H7 (cell line): ENCODE results near the gene URGCP. TPM values are rescaled to one million over a fixed set of nuclear protein-coding genes. Genes with fewer than 3 reads are reported as not detected.

Source experiments
- DNase-seq: peaks from one replicate; pipeline ENCODE4 v3.0.0; 2012
- H3K27me3 ChIP-seq: 2 replicates; pipeline ENCODE4 v1.6.0; 2011; ENCODE audit warnings: mild to moderate bottlenecking, low read length; ENCODE audit not compliant: control insufficient read depth, insufficient read depth
- H3K36me3 ChIP-seq: replicated peaks from 2 replicates; pipeline ENCODE4 v1.5.1; 2011; ENCODE audit warnings: low read length; ENCODE audit not compliant: control insufficient read depth, insufficient read depth
- H3K4me3 ChIP-seq: 2 replicates; pipeline ENCODE4 v1.5.1; 2011; ENCODE audit warnings: low read depth, mild to moderate bottlenecking, control low read depth, low read length, moderate library complexity; ENCODE audit not compliant: insufficient read depth
- total RNA-seq: library from RNA; depleted of rRNA; stranded (reverse); fragments of >200 nt; shearing (Covaris generic); gene quantifications from 2 replicates; pipeline ENCODE4 v1.2.3, GENCODE V29; 2014; rRNA removed

URGCP gene
- 16.2 and 20.8 TPM in 2 replicates for total RNA-seq

DNA sequence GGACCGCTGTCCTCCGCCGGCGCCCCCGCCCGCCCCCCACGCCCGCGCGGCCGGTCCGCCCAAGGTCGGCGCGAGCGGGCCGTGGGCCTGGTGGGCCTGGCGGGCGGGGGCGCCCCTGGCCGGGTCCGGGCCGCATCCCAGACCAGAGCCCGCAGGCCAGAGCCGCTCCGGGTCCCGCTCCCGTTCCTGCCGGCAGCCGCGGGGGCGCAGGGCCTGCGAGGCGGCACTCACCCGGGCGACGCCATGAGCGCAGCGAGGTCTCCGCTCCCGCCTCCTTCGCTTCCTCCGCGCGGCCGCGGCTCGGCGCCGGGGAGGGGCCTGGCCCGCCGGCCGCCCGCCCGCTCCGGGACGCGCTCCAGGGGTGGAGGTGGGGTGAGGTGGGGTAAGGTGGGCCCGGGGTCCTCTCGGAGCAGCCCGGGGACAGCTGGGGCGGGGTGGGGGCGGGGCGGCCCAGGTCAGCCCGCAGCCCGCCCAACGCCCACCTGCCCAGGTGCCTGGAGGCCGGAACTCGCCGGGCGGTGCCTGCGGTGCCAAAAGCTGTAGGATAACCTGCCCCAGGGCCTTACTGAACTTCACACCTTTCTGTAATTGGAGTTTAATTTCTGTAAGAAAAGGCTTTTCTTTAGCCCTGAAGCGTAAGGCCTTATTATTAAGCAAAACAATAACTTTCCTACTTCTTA is at the start of gene URGCP:
Gene URGCP, minus strand, starts transcription at position 266 of the 680 bp plus-strand sequence. Its CDS starts 21 bp downstream, at position 245.
- no peaks in the 10 kb centered on the region for H3K36me3 ChIP-seq
- H3K4me3 ChIP-seq, result peak within 1 kb of the TSS; percentile 67
- H3K27me3 ChIP-seq, result no peaks in the 10 kb centered on the region
- peak; percentile 89 for DNase-seq

GRCh38 chr7:43956027-43956426 is 49.6 kb upstream of the URGCP start:
- DNase-seq, result no peak
- no peaks in the 10 kb centered on the region for H3K36me3 ChIP-seq
- H3K4me3 ChIP-seq, result no peak overlapping the region
- H3K27me3 ChIP-seq, result no peaks in the 10 kb centered on the region

GRCh38 chr7:43954524-43955228 is 48.3 kb upstream of the URGCP start:
- no peaks in the 10 kb centered on the region for H3K36me3 ChIP-seq
- H3K4me3 ChIP-seq, result no peak overlapping the region
- no peaks in the 10 kb centered on the region for H3K27me3 ChIP-seq
- DNase-seq, result peak; percentile 78

DNA sequence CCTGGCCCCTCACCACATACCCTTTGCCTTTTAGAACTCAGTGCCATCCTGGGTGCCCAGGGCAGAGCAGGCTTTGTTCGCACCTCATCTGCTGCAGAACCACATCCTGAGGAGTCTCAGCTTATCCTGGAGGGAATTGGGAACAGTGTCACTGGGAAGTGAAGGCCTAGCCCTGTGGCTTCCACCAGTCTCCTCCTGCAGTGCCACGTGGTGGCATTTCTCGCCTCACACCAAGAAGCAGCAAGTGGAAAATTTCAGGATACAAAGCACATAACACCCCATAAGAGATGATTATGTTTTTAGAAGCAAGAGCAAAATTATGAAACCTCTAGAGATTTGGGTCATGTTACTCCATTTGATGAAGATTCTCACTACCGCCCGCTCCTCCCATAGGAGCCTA is 46.7 kb upstream of the URGCP start:
- Histone ChIP-seq H3K27me3 (no peaks in the 10 kb centered on the region), H3K36me3 (no peaks in the 10 kb centered on the region), H3K4me3 (no peak overlapping the region)
- DNase-seq, result no peak

- Histone ChIP-seq H3K27me3 (no peaks in the 10 kb centered on the region), H3K36me3 (no peaks in the 10 kb centered on the region), H3K4me3 (no peak overlapping the region)
- DNase-seq, result no peak
Observed at GRCh38 chr7:43952028-43952427, 45.6 kb upstream of the URGCP start.

DNA sequence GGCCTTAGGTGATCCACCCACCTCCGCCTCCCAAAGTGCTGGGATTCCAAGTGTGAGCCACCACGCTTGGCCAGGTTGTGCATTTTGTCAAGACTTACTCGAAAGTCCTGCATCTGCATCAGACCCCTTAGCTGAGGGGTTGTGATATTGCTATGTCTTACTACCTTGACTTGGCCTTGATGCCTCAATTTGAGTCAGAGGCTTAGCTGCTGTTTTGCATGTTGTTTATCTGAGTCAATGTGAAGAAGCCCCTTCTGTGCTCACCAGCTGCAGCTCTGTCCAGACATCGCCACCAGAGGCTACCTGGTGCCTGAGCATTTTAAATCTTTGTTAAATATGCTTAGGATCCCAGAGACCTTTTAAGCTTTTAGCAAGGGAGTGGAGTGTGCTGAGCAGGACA is 37.9 kb upstream of the URGCP start:
- Histone ChIP-seq H3K27me3 (no peaks in the 10 kb centered on the region), H3K36me3 (no peaks in the 10 kb centered on the region), H3K4me3 (no peak overlapping the region)
- DNase-seq, result no peak

GRCh38 chr7:43943417-43944187 is 37.2 kb upstream of the URGCP start:
- Histone ChIP-seq H3K4me3 (no peak overlapping the region), H3K27me3 (no peaks in the 10 kb centered on the region), H3K36me3 (no peaks in the 10 kb centered on the region)
- no peak for DNase-seq

DNA sequence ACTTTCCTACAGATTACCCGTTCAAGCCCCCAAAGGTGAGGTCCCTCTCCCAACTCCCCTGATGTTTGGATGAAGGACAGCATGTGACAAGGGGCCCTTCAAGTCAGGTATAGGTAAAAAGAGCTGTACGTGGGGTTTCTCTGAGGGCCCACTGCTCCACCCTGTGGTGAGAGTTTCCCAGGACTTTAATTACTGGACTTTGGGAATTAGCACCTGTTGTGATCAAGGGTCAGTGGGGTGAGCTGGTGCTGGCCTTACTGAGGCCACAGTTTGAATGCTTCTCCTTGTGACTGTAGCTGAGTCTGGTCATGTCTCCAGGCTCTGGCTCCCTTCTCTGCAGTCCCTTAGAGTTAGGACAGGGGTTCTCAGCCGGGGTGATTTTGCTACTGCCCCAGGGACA is 36.6 kb upstream of the URGCP start:
- no peaks in the 10 kb centered on the region for H3K27me3 ChIP-seq
- peak; percentile 54 for DNase-seq
- H3K4me3 ChIP-seq, result no peak overlapping the region
- no peaks in the 10 kb centered on the region for H3K36me3 ChIP-seq

GRCh38 chr7:43942250-43942649 is 35.9 kb upstream of the URGCP start:
- no peak for DNase-seq
- no peaks in the 10 kb centered on the region for H3K27me3 ChIP-seq
- H3K36me3 ChIP-seq, result no peaks in the 10 kb centered on the region
- H3K4me3 ChIP-seq, result no peak overlapping the region

DNA sequence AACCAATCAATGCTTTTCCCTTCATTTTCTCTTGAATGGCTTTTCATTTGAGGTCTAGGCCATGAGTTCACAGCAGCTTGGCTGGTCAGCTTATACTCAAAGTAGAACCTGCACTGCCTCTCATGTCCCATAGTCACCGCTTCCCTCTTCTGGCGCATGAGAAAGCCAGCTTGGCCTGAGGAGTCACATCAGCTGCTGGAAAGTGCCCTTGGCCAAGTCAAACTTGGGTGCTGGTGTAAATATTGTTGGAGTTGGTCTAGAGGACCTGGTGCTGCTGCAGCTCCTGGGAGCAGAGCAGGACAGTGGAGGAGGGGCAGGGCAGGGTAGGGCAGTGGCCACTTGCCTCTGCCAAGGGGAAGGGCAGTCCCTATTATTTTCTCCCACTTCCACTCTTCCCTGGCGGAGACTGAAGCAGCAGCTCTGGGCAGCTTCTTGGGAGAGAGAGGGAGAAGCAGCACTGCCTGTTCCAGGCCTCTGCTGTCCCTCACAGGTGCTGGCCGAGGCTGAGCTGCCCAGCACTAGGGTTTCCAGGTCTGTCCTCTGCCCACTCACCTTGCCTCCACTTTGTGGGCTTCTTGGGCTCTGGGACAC is 32.6 kb upstream of the URGCP start:
- Histone ChIP-seq H3K4me3 (no peak overlapping the region), H3K27me3 (no peaks in the 10 kb centered on the region), H3K36me3 (no peaks in the 10 kb centered on the region)
- no peak for DNase-seq

- H3K4me3 ChIP-seq, result no peak overlapping the region
- H3K36me3 ChIP-seq, result no peaks in the 10 kb centered on the region
- H3K27me3 ChIP-seq, result no peaks in the 10 kb centered on the region
- DNase-seq, result no peak
Observed at GRCh38 chr7:43937444-43937843, 31.0 kb upstream of the URGCP start.

- H3K36me3 ChIP-seq, result no peaks in the 10 kb centered on the region
- DNase-seq, result no peak
- H3K4me3 ChIP-seq, result no peak overlapping the region
Observed at GRCh38 chr7:43933902-43934560, 27.6 kb upstream of the URGCP start.

GRCh38 chr7:43931346-43931745 is 24.9 kb upstream of the URGCP start:
- no peak for DNase-seq
- Histone ChIP-seq H3K36me3 (no peaks in the 10 kb centered on the region), H3K4me3 (no peak overlapping the region), H3K27me3 (peaks cover 8% of the 10 kb centered on the region)

More at GRCh38 chr7:43933902-43934560, 27.6 kb upstream of the URGCP start:
- H3K27me3 ChIP-seq, result no peaks in the 10 kb centered on the region
